Measurements from ENCODE around the gene SZRD1.

The SZRD1 gene

GRCh38 chr1:16367968-16368890 lies 1.2 kb downstream of the SZRD1 start:
- peak; percentile 72 for DNase-seq

GRCh38 chr1:16369821-16370220 lies 2.8 kb downstream of the SZRD1 start:
- DNase-seq, result no peak

- peak; percentile 84 for DNase-seq
Observed at GRCh38 chr1:16371725-16372124, 4.7 kb downstream of the SZRD1 start.

- peak; percentile 33 for DNase-seq
Observed at GRCh38 chr1:16372535-16373285, 5.7 kb downstream of the SZRD1 start.

GRCh38 chr1:16374266-16374665 lies 7.2 kb downstream of the SZRD1 start:
- DNase-seq, result no peak

- DNase-seq, result peak; percentile 96
Observed at GRCh38 chr1:16375521-16376340, 8.7 kb downstream of the SZRD1 start.

- DNase-seq, result no peak
Observed at GRCh38 chr1:16376971-16377370, 9.9 kb downstream of the SZRD1 start.

GRCh38 chr1:16378443-16378842 lies 11.4 kb downstream of the SZRD1 start:
- DNase-seq, result no peak

GRCh38 chr1:16380868-16381267 lies 13.8 kb downstream of the SZRD1 start:
- DNase-seq, result no peak

- DNase-seq, result no peak
Observed at GRCh38 chr1:16383888-16384287, 16.8 kb downstream of the SZRD1 start.

GRCh38 chr1:16385659-16386453 lies 18.8 kb downstream of the SZRD1 start:
- DNase-seq, result no peak

- DNase-seq, result peak; percentile 82
Observed at GRCh38 chr1:16386454-16387113, 19.5 kb downstream of the SZRD1 start.

- no peak for DNase-seq
Observed at GRCh38 chr1:16387201-16388188, 20.5 kb downstream of the SZRD1 start.

GRCh38 chr1:16391411-16391810 lies 24.4 kb downstream of the SZRD1 start:
- DNase-seq, result no peak

GRCh38 chr1:16392740-16393569 lies 25.9 kb downstream of the SZRD1 start:
- DNase-seq, result no peak

GRCh38 chr1:16393570-16394521 lies 26.8 kb downstream of the SZRD1 start:
- no peak for DNase-seq

GRCh38 chr1:16394977-16395376 lies 27.9 kb downstream of the SZRD1 start:
- no peak for DNase-seq

GRCh38 chr1:16396591-16396990 lies 29.5 kb downstream of the SZRD1 start:
- DNase-seq, result peak; percentile 81

Measured in EL (cell line).